ENCODE data around the gene STON2. TPM values are rescaled to one million over a fixed set of nuclear protein-coding genes. Genes with fewer than 3 reads are reported as not detected.

The STON2 gene
- total RNA-seq, 1 donor from 2014 or later = 60.4 TPM

DNA sequence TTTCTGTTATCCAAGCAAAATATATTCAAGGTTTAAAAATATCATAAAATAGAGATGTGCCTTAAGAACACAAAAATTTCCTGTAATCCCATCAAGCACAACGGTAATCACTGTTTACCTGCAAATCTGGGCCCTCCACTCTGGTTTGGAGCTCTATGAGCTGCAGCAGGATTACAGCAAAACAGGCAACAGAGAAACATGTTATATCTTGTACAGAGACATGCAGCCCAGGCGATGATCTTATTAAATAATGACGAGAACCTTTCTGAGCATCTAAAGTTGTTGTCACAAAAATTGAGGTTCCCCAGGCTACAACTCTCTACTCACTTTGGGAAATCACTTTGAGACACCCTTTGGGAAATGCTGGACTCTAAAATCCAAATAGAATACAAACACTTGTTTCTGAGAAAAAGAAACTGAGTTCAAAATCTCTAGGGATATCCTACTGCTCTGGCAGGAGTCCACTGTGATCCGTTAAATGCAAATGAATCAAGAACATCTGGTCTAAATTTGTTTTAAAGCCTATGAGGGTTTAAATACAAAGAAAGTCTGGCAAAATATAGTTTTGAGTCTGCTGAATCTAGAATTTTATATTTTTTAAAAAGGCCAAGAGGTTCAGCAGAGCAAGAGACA is 36.3 kb downstream of the STON2 start:
- DNase-seq (ENCODE audit: low spot score in 2 of 2, unreplicated experiment in 2 of 2) = no peak
- TF ChIP-seq, protein P1, sequence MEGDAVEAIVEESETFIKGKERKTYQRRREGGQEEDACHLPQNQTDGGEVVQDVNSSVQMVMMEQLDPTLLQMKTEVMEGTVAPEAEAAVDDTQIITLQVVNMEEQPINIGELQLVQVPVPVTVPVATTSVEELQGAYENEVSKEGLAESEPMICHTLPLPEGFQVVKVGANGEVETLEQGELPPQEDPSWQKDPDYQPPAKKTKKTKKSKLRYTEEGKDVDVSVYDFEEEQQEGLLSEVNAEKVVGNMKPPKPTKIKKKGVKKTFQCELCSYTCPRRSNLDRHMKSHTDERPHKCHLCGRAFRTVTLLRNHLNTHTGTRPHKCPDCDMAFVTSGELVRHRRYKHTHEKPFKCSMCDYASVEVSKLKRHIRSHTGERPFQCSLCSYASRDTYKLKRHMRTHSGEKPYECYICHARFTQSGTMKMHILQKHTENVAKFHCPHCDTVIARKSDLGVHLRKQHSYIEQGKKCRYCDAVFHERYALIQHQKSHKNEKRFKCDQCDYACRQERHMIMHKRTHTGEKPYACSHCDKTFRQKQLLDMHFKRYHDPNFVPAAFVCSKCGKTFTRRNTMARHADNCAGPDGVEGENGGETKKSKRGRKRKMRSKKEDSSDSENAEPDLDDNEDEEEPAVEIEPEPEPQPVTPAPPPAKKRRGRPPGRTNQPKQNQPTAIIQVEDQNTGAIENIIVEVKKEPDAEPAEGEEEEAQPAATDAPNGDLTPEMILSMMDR (IDR thresholded peaks at IDR 0.05; ENCODE audit: unreplicated experiment) = no peak
- H3K36me3 Mint-ChIP-seq = no peaks in the 10 kb centered on the region
- no peak overlapping the region for H3K4me3 Mint-ChIP-seq
- peak overlapping the region; percentile 69 for H3K27ac Mint-ChIP-seq
- H3K4me1 Mint-ChIP-seq = peaks cover 19% of the 10 kb centered on the region
- H3K27me3 Mint-ChIP-seq (ENCODE audit: low read depth) = no peaks in the 10 kb centered on the region
- H3K9me3 Mint-ChIP-seq = peaks cover 10% of the 10 kb centered on the region

GRCh38 chr14:81353691-81354323 is 46.3 kb downstream of the STON2 start:
- TF ChIP-seq, protein P1 (IDR thresholded peaks at IDR 0.05; ENCODE audit: unreplicated experiment) = no peak
- peaks cover 31% of the 10 kb centered on the region for H3K9me3 Mint-ChIP-seq
- H3K4me1 Mint-ChIP-seq = peaks cover 4% of the 10 kb centered on the region
- no peak for DNase-seq (ENCODE audit: low spot score in 2 of 2, unreplicated experiment in 2 of 2)
- H3K36me3 Mint-ChIP-seq = peaks cover 11% of the 10 kb centered on the region
- H3K4me3 Mint-ChIP-seq = no peak overlapping the region
- H3K27me3 Mint-ChIP-seq (ENCODE audit: low read depth) = no peaks in the 10 kb centered on the region
- H3K27ac Mint-ChIP-seq = no peak overlapping the region

DNA sequence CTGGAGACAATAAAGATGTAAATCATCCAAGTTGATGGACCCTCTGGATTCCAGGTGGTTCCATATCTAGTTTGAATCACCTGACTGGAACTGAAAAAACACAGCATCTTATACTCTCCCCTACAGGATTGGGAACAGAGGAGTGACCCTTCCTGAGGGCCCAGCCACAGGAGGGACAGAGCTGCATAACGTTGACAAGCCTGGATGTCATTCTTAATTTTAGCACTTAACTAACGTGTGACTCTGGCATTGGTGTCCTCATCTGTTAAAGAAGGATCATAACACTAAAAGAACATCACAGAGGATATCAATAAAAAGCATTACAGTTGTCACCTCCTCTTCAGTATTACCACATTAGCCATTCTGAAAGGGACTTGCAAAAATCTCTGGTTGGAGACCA is 47.7 kb downstream of the STON2 start:
- TF ChIP-seq, protein P1 (IDR thresholded peaks at IDR 0.05; ENCODE audit: unreplicated experiment) = no peak
- DNase-seq (ENCODE audit: low spot score in 2 of 2, unreplicated experiment in 2 of 2) = no peak
- no peak overlapping the region for H3K4me3 Mint-ChIP-seq
- no peaks in the 10 kb centered on the region for H3K27me3 Mint-ChIP-seq (ENCODE audit: low read depth)
- peaks cover 11% of the 10 kb centered on the region for H3K36me3 Mint-ChIP-seq
- H3K4me1 Mint-ChIP-seq = peaks cover 4% of the 10 kb centered on the region
- peaks cover 31% of the 10 kb centered on the region for H3K9me3 Mint-ChIP-seq
- H3K27ac Mint-ChIP-seq = no peak overlapping the region

GRCh38 chr14:81351205-81351604 is 48.9 kb downstream of the STON2 start:
- no peak overlapping the region for H3K27ac Mint-ChIP-seq
- no peak overlapping the region for H3K4me3 Mint-ChIP-seq
- H3K4me1 Mint-ChIP-seq = peaks cover 4% of the 10 kb centered on the region
- peaks cover 9% of the 10 kb centered on the region for H3K36me3 Mint-ChIP-seq
- no peaks in the 10 kb centered on the region for H3K27me3 Mint-ChIP-seq (ENCODE audit: low read depth)
- H3K9me3 Mint-ChIP-seq = peaks cover 31% of the 10 kb centered on the region
- TF ChIP-seq, protein P1 (IDR thresholded peaks at IDR 0.05; ENCODE audit: unreplicated experiment) = no peak
- DNase-seq (ENCODE audit: low spot score in 2 of 2, unreplicated experiment in 2 of 2) = no peak

GRCh38 chr14:81350344-81351130 is 49.6 kb downstream of the STON2 start:
- Mint-ChIP-seq H3K36me3 (peaks cover 9% of the 10 kb centered on the region), H3K27ac (no peak overlapping the region), H3K4me1 (peaks cover 4% of the 10 kb centered on the region), H3K27me3 (ENCODE audit: low read depth) (no peaks in the 10 kb centered on the region), H3K9me3 (peaks cover 31% of the 10 kb centered on the region), H3K4me3 (no peak overlapping the region)
- TF ChIP-seq, protein P1 (IDR thresholded peaks at IDR 0.05; ENCODE audit: unreplicated experiment) = no peak
- DNase-seq (ENCODE audit: low spot score in 2 of 2, unreplicated experiment in 2 of 2) = no peak
